GM19438 (cell line): Measurements from ENCODE around the gene ABCC9.

Experiments used
- ATAC-seq: cut with Tn5 transposase; IDR thresholded peaks from one replicate; pipeline ENCODE4 v1.9.1; 2021; ENCODE audit warnings: low read depth; ENCODE audit not compliant: unreplicated experiment

The ABCC9 gene

DNA sequence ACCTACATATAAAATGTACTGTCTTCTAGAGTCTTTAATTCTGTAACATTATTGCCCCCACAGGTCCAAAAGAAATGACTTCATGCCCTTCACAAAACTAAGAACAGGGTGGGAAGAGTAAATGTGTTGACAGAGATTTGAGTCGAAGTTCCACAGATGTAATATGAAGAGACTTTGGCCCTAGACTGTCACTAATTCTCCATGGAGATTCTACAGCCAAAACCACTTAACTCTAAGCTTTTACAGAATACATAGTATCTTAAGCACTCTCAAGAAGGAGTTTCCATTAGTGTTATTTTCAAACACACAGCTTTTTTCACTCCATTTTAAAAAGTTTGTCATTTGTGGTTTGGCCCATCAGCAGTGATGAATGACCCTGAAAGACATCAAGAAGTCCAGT, 56.3 kb downstream of the ABCC9 start:
- no peak for ATAC-seq

- no peak for ATAC-seq
These were observed 58.6 kb downstream of the ABCC9 start for GRCh38 chr12:21882635-21883034.

- ATAC-seq, result no peak
These were observed 59.3 kb downstream of the ABCC9 start for GRCh38 chr12:21881965-21882364.

- no peak for ATAC-seq
These were observed 61.9 kb downstream of the ABCC9 start for GRCh38 chr12:21879312-21879711.

DNA sequence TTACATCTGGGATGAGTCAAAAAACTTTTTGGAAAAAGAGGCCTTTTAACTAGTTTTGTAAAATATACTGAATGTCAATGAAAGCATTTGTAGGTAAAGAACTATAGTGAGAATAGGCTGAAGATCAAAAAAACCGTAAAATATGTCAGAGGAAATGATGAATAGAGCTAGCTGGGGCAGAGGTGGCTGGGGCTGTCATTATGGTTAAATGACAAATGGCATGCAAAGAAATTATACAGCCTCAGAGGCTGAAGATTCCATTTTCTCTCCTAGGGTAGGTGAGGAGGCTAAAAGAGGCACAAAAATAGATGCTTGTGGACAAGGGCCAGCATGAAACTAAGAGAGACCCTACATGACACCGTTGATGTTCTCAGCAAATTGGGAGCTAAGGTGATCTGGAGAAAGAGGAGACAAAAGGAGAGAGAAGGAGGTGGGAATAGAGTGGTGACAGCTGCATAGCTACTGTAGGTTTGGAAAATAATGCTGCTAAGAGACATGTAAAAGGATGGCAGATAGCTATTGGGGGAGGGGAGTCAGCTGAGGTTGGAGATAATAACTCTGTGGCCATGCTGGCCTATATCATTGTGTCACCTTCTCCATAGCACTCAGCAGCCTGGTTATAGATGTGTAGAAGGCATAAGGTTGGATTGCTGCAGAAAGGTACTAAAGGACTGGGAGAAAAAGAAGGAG, 63.8 kb downstream of the ABCC9 start:
- no peak for ATAC-seq

DNA sequence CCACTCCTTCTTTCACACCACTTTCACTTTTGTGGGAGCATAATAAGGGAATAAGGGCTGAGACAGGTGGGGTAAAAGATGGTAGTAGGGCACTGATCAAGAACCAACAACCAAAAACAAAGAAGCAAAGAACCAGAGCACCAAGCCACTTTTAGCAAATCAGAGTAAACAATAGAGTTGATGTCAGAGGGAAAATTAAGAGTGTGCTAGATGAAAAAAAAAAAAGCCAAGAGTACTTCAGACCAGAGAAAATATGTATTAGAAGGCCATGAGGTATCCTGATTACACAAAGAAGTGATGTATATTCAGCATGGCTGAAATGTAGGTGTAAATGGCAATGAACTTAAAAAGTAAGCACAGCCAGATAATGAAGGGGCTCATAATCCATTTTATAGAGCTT, 75.4 kb downstream of the ABCC9 start:
- ATAC-seq, result no peak

- no peak for ATAC-seq
These were observed 80.7 kb downstream of the ABCC9 start for GRCh38 chr12:21860534-21860933.

DNA sequence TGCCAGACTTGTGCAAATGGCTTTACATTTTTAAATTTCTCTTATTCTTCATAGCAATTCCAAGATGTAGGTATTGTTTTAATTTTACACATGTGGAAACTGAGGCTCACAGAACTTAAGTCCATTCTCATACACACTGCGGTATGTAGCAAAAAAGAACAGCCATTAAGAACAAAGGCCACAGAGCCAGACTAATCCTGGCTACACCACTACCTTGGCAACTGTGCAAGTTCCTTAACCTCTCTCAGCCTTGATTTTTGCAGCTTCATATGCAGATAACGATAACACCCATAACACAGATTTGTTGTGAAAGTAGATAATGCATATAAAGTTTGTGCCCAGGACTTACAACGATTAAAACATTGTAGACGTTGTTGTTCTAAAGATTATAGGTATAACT, 81.1 kb downstream of the ABCC9 start:
- ATAC-seq, result no peak

GRCh38 chr12:21852251-21852650, 89.0 kb downstream of the ABCC9 start:
- ATAC-seq, result no peak

DNA sequence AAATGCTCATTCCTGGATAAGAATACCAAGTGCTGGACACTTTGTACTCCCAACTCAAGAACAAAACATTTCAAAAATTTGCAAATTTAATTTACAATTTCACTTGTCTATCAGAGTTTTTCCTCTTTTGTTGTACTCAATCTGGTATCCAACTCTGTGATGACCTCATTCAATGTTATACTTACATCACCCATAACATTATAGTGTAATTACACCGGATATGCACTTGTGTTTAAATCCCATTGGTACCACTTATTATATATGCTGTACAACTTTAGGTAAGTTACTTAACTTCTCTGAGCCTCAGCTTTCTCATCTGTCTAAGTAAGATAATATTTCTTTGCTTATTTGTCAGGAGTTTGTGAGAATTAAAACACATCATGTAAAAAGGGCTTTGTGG, 90.1 kb downstream of the ABCC9 start:
- ATAC-seq, result no peak

DNA sequence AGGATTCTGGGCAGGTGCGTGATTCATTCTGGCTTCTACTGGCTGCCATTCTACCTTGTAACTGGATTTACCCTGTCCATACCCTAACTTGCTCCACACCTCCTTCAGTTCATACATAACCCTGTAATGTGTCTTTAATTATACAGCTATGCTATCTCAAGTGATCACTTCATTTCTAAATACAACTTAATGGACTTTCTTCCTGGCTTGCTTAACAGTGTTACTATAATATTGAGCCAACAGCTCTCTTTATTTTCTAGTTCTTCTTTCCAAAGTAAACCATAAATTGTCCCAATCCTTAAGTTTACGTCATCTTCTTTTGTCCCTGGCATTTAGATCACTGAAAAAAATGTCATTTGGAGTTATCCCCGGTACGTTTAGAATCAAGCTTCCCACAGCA, 90.8 kb downstream of the ABCC9 start:
- ATAC-seq, result no peak

DNA sequence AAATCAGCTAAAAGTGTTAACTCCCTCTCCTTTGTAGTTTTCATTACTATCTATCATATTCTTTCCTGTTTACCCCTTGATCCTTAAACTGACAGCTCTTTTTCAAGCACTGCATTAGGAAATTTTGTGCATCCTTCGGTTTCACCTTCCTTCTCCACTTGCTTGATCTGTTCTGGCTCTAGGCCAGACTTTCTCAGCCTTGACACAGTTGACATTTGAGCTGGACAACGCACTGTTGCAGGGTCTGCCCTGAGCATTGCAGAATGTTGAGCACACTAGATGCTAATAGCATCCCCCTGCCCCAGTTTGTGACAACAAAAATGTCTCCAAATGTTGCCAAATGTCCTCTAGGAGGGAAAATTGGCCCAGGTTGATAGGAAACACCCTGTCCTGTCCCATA, 91.3 kb downstream of the ABCC9 start:
- ATAC-seq, result no peak

GRCh38 chr12:21848192-21848591, 93.0 kb downstream of the ABCC9 start:
- no peak for ATAC-seq

- ATAC-seq, result no peak
These were observed 97.4 kb downstream of the ABCC9 start for GRCh38 chr12:21843795-21844194.

DNA sequence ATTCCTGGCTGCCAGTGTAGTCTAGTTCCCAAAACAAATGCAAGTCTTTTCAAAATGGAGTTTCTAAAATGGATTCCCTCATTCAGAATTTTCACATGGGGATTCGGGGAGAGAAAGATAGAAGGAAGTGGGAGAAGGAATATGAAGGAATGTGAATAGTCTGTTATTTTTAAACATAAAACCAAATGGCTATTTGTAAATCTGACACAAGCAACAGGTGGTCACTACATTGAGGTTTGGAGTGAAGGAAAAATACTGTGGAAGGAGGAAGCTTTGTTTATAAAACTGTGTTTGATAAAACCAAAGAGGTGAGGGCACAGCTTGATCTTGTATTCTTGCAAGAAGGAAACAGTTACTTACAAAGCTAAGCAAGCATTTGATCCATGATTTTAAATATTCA, 101.5 kb downstream of the ABCC9 start:
- no peak for ATAC-seq

- no peak for ATAC-seq
These were observed 103.4 kb downstream of the ABCC9 start for GRCh38 chr12:21837847-21838246.

- ATAC-seq, result no peak
These were observed 109.4 kb downstream of the ABCC9 start for GRCh38 chr12:21831791-21832344.

GRCh38 chr12:21828779-21829178, 112.4 kb downstream of the ABCC9 start:
- ATAC-seq, result no peak

- ATAC-seq, result no peak
These were observed 113.0 kb downstream of the ABCC9 start for GRCh38 chr12:21828136-21828775.

DNA sequence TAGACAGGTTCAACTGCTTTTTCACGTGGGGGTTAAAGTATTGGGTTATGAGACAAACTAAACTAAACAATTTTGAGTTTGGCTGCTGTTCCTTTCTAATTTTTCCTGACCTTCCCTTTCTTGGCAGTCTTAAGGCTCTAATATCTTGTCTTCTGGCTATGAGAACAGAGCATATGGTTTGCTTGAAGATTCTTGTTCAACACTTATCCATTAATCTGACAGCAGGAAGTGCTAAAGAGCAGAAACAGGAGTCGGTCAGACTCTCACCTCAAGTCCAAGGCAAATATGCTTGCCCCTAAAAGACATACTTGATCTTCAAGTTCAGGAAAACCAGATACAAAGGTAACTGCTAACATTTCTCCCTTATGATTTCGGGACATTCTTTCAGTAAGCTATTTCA, 114.1 kb downstream of the ABCC9 start:
- ATAC-seq, result no peak

DNA sequence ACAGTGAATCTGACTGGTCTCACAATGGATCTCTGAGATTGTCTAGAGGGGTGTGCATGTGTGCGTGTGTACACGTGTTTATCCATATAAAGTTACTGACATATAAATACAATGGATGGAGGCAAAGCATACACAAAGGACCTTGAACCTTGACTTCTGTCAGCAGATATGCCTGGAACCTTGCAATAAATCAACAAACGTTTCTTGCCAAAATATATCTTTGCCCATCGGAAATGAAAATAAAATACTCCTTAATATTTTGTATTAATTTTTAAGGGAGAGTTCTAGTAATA, 114.7 kb downstream of the ABCC9 start:
- no peak for ATAC-seq

GRCh38 chr12:21825886-21826617, 115.2 kb downstream of the ABCC9 start:
- ATAC-seq, result no peak
